GM19193 (cell line): Measurements from ENCODE around the gene KRTAP10-8.
"Not testable (repeated sequence)": the region's sequence is repeated elsewhere in the genome, so short reads cannot be mapped to it uniquely, and the experiment has no call there.

Experiments
- POLR2A ChIP-seq: IDR thresholded peaks from 4 replicates; pipeline ENCODE4 v1.6.1; 2011; ENCODE audit not compliant: insufficient read depth, insufficient read length; ENCODE audit errors: extremely low read depth

The KRTAP10-8 gene

GRCh38 chr21:44575307-44576024, 36.4 kb upstream of the KRTAP10-8 start:
- TF ChIP-seq POLR2A = no peak

GRCh38 chr21:44576025-44576420, 35.9 kb upstream of the KRTAP10-8 start:
- TF ChIP-seq POLR2A = no peak

DNA sequence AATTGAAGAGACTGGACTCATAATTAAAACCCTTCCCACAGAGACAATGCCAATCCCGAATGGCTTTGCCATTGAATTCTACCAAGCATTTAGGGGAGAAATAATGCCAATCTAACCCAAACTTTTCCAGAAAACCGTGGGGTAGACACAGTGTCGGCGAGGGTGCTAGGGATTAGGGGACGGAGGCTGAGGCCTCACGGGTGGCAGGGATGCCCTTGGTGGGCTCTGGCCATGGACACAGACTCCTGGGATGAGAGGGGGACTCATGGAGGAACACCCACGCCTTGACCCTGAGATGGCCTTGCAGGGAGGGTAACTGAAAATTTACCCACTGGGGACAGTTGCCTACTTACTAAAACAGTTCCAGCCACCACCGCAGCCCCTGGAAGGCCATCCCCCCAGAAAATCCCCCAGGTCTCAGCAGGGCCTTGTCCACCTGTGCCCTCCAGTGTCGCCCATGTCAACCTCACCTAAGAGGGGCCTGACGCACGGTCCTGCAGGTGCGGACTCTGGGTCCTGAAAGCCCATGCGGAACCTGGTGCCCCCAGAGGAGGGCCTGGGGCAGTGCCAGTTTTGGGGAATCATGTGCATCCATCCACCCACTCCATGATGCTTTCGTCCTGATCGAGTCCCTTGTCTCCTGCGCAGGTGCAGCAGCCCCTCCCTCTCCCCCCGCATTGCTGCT, 33.4 kb upstream of the KRTAP10-8 start:
- no peak for TF ChIP-seq POLR2A

- TF ChIP-seq POLR2A = no peak
These were observed 32.6 kb upstream of the KRTAP10-8 start for GRCh38 chr21:44579056-44579832.

GRCh38 chr21:44579833-44580144, 32.1 kb upstream of the KRTAP10-8 start:
- TF ChIP-seq POLR2A = no peak

GRCh38 chr21:44580231-44580821, 31.6 kb upstream of the KRTAP10-8 start, which contains the start of gene KRTAP10-5:
TSS of gene KRTAP10-5 (minus strand) at chr21:44580604. CDS start at chr21:44580578, 26 bp downstream.
- TF ChIP-seq POLR2A = not testable (repeated sequence)

DNA sequence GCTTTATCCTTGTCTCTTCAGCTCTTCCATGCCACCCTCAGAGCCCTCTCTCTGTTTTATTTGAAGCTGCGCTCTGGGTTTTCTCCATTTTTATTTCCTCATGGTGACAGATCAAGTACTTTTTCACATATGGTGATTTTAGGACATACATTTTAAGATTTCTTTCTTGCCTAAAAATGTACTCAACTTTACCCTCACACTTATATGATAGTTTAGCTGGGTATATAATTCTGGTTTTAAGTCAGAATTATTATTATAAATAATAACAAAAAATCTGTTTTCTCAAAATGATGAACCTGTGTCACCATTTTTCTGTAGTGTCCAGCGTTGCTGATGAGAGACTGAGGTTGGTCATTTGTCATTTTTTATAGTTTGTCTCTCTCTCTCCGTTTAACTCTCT, 30.7 kb upstream of the KRTAP10-8 start:
- TF ChIP-seq POLR2A = no peak

DNA sequence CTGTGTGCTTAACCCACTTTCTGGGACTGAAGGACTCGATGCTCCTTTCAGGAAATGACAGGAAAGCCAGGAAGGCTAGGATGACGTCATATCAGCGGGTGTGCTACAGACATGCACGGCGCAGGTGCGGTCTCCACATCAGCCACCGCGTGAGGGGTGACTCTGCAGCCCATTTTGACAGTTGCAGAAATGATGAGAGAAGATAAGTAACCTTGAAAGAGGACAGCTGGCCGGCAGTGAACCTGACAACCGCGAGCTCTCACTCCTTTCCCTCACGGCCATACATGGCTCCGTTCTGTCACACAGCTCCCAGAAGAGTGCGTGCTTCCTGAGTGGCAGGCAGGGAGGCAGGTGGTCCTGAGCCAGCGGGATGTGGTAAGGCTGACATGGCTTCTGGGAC, 29.8 kb upstream of the KRTAP10-8 start:
- no peak for TF ChIP-seq POLR2A

DNA sequence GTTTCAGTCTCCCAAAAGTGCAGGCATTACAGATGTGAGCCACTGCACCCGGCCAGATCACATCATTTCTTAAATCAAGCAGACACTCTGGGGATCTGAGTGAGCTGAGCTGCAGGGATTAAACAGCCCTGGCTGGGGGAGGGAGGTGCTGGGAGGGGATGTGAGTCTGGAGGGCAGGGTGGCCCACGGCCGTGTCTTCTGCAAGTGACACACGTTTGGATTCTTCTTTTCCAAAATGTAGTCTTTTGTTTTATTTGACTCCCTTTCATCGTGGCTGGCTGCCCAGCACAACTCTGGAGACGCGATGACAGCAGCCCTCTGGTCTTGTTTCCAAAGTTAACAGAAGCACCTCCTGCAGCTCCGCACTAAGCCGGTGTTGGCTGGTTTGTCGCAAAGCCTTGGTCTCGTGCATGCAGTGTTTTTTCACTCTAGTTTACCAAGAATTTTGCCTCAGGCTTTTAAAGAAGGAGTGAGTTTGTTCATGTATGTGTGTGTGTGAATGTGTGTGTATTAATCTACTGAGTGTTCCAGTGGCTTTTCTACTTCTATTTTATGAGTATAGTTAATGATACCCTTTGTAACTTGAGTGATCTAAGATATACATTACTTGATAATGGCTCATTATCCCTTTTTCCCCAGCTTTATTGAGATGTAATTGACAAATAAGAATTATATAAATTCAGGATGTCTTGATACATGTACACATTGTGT, 28.6 kb upstream of the KRTAP10-8 start:
- TF ChIP-seq POLR2A = no peak

DNA sequence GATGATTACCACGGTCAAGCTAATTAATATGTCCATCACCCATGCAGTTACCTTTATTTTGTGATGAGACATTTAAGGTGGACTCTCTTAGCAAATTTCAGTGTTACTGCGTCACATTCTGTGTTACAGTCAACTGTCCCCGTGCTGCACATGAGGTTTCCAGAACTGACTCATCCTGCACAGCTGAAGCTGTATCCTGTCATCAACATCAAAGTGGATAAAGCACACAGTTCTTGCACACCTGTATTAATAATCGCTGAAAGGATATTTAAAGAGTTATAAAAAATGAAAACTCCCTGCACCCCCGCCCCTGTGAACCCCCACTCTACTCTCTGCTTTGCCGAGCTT, 28.1 kb upstream of the KRTAP10-8 start:
- no peak for TF ChIP-seq POLR2A

GRCh38 chr21:44585892-44586291, 26.0 kb upstream of the KRTAP10-8 start:
- no peak for TF ChIP-seq POLR2A

- no peak for TF ChIP-seq POLR2A
These were observed 22.8 kb upstream of the KRTAP10-8 start for GRCh38 chr21:44589094-44589493.

DNA sequence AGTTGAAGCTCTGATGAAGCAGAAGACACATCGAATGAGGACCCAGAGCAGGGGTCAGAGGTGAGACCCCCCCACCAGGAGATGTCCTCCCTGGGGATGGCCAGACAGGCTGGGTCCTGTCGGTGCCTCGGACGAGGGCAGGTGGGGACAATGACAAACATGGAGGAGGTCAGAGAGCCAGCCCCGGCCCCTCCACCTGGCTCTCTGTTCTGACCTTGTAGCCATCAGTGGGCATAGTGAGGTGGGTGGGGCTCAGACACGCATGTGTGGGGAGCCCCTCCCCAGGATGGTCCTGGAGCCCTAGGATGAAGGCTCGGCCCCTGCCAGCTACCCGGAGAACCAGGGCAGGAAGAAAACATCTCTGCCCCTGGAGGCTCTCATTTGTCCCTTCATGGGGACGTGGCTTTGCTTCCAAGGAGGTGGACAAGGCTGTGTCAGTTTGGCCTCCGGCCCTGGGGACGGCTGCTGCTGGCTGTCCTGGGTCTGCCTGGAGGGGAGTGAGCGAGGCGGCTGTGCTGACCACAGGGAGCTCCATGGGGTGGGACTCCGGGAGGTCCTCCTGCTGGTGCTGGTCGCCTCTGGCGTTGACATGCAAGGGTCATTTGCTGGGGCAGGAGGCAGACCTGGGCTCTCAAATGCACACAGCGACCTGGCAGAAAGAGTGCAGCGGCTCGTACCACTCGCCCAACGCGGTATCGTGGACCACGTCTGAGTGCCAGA, 22.1 kb upstream of the KRTAP10-8 start:
- no peak for TF ChIP-seq POLR2A

DNA sequence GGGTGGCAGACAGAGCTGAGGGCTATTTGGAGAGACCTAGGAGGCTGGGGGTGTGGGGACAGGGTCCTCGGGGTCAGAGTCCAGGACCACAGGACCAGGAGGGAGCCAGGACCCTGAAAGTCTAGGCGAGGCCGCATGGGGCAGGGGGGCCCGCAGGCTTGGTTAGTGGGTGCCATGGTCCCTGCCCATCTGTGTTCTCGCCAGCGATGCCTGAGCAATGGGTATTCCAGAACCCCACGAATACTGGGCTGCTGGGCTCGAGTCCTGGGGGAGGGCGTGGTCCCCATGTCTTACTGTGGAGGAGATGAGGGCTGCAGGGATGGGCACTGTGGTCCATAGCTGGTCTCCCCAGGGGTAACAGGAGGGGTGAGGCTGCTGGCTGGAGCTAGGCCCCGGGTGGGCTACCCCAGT, 21.6 kb upstream of the KRTAP10-8 start:
- TF ChIP-seq POLR2A = no peak
